CD4-positive, alpha-beta T cell (primary cell): ENCODE measurements around the gene PLAC1. TPM values are rescaled to one million over a fixed set of nuclear protein-coding genes. Genes with fewer than 3 reads are reported as not detected.

Experiments used
- ATAC-seq: fragments of 200-7000 bp; cut with Tn5 transposase; one replicate; pipeline ENCODE4 v1.10.0; 2022; ENCODE audit warnings: mild to moderate bottlenecking; ENCODE audit not compliant: poor library complexity
- CTCF ChIA-PET: fragments of 350-600 bp; sonication (Branson Sonifier 250); formaldehyde crosslinking; loops from one replicate; lab custom pipeline; 2021; ENCODE audit warnings: antibody characterized with exemption, inconsistent platforms; lab: Charles Lee
- POLR2A ChIA-PET: fragments of 350-600 bp; sonication (Branson Sonifier 250); formaldehyde crosslinking; loops from one replicate; lab custom pipeline; 2021; ENCODE audit warnings: antibody characterized with exemption, inconsistent platforms; lab: Charles Lee
- DNase-seq, 14 experiments: peaks; one replicate each; pipeline ENCODE4 v3.0.0-alpha.2; 2013 to 2020; ENCODE audit warnings: mixed read lengths in 2 of 14
- H3K27ac ChIP-seq, 2 donors: one replicate each; pipeline versions ENCODE4 v1.5.1 to v1.7.0; 2013; ENCODE audit warnings: low read length in 2 of 2, low read depth in 1 of 2, mild to moderate bottlenecking in 1 of 2
- H3K27me3 ChIP-seq, 2 experiments: 1 replicate in 1 of 2; 2 replicates in 1 of 2; pipeline versions ENCODE4 v1.6.1 to v1.7.0; 2013; ENCODE audit warnings: low read length in 2 of 2, control low read depth in 1 of 2, mild to moderate bottlenecking in 1 of 2, moderate library complexity in 1 of 2; ENCODE audit not compliant: insufficient read depth in 2 of 2, control insufficient read depth in 1 of 2
- H3K36me3 ChIP-seq: one replicate; pipeline ENCODE4 v1.6.1; 2013; ENCODE audit warnings: low read length, control low read depth; ENCODE audit not compliant: insufficient read depth
- H3K4me1 ChIP-seq: one replicate; pipeline ENCODE4 v1.6.1; 2013; ENCODE audit warnings: low read length, control low read depth; ENCODE audit not compliant: insufficient read depth
- H3K4me3 ChIP-seq: one replicate; pipeline ENCODE4 v1.5.1; 2013; ENCODE audit warnings: mild to moderate bottlenecking, low read length, moderate library complexity
- H3K9me3 ChIP-seq, 2 experiments: 1 replicate in 1 of 2; 2 replicates in 1 of 2; pipeline versions ENCODE4 v1.6.1 to v1.7.0; 2013; ENCODE audit warnings: low read length in 2 of 2, mild to moderate bottlenecking in 2 of 2, control low read depth in 1 of 2, moderate library complexity in 1 of 2; ENCODE audit not compliant: control insufficient read depth in 1 of 2, insufficient read depth in 1 of 2
- H3K27ac Mint-ChIP-seq: one replicate; pipeline ENCODE4 v1.8.0; 2020; ENCODE audit warnings: mixed read lengths
- H3K27me3 Mint-ChIP-seq: one replicate; pipeline ENCODE4 v1.8.0; 2021; ENCODE audit warnings: mixed read lengths
- H3K36me3 Mint-ChIP-seq: one replicate; pipeline ENCODE4 v1.8.0; 2021; ENCODE audit warnings: low read depth, mixed read lengths
- H3K4me1 Mint-ChIP-seq: one replicate; pipeline ENCODE4 v1.8.0; 2021; ENCODE audit warnings: low read depth, mixed read lengths
- H3K4me3 Mint-ChIP-seq: one replicate; pipeline ENCODE4 v1.8.0; 2020; ENCODE audit warnings: mild to moderate bottlenecking, mixed read lengths
- H3K9me3 Mint-ChIP-seq: one replicate; pipeline ENCODE4 v1.8.0; 2020; ENCODE audit warnings: mixed read lengths
- CTCF ChIP-seq: fragments of 200-600 bp; IDR thresholded peaks from one replicate; pipeline ENCODE4 v1.8.0; 2022; ENCODE audit warnings: antibody characterized with exemption, mild to moderate bottlenecking
- intact Hi-C, 2 experiments: fragments of 100-400 bp; cut with DNase I in 1 of 2; cut with micrococcal nuclease in 1 of 2; formaldehyde crosslinking; loops; one replicate each; pipeline versions ENCODE4 v1.15.1 to v1.9.0; 2023 to 2025; cut with DNase I, micrococcal nuclease
- total RNA-seq, 174 experiments: library from RNA in 2 of 174; stranded (reverse) in 2 of 174; gene quantifications; one replicate each; pipeline ENCODE4 v1.2.3 and lab custom pipeline; 2021 to 2026

PLAC1 gene
- total RNA-seq, 2 experiments from 2014 or later, result not detected

- Mint-ChIP-seq H3K27ac (no peak overlapping the region), H3K9me3 (no peaks in the 10 kb centered on the region), H3K4me1 (no peaks in the 10 kb centered on the region), H3K4me3 (no peak overlapping the region), H3K27me3 (peaks cover 3% of the 10 kb centered on the region), H3K36me3 (no peaks in the 10 kb centered on the region)
- TF ChIP-seq CTCF, result no peak
- CTCF ChIA-PET, result no interaction called here
- H3K36me3 ChIP-seq, result no peaks in the 10 kb centered on the region
- ATAC-seq (no peak), DNase-seq (no peak)
- H3K9me3 ChIP-seq, result no peaks in the 10 kb centered on the region
- intact Hi-C loops, result no loop called here
- no peak overlapping the region for H3K27ac ChIP-seq
- H3K27me3 ChIP-seq, result peaks cover 0 to 3% of the 10 kb centered on the region in 2 experiments
- H3K4me1 ChIP-seq, result no peaks in the 10 kb centered on the region
- POLR2A ChIA-PET, result no interaction called here
- H3K4me3 ChIP-seq, result no peak overlapping the region
Observed at GRCh38 chrX:134661295-134661694, 3.0 kb upstream of the PLAC1 start.

- no peak for ATAC-seq
- no peaks in the 10 kb centered on the region for H3K36me3 Mint-ChIP-seq
- no peaks in the 10 kb centered on the region for H3K36me3 ChIP-seq
- H3K4me3 Mint-ChIP-seq, result no peak overlapping the region
- H3K9me3 Mint-ChIP-seq, result no peaks in the 10 kb centered on the region
- no peak for TF ChIP-seq CTCF
- ChIA-PET CTCF (no interaction called here), POLR2A (no interaction called here)
- H3K4me1 Mint-ChIP-seq, result no peaks in the 10 kb centered on the region
- H3K27me3 Mint-ChIP-seq, result peaks cover 3% of the 10 kb centered on the region
- H3K27me3 ChIP-seq, result peaks cover 0 to 3% of the 10 kb centered on the region in 2 experiments
- no peaks in the 10 kb centered on the region for H3K4me1 ChIP-seq
- intact Hi-C loops, result no loop called here
- DNase-seq, result no peak
- H3K9me3 ChIP-seq, result no peaks in the 10 kb centered on the region
- H3K4me3 ChIP-seq, result no peak overlapping the region
- H3K27ac ChIP-seq, result no peak overlapping the region
- H3K27ac Mint-ChIP-seq, result no peak overlapping the region
Observed at GRCh38 chrX:134660627-134661026, 2.4 kb upstream of the PLAC1 start.

- Mint-ChIP-seq H3K27me3 (peaks cover 3% of the 10 kb centered on the region), H3K4me3 (no peak overlapping the region), H3K27ac (no peak overlapping the region), H3K36me3 (no peaks in the 10 kb centered on the region), H3K9me3 (no peaks in the 10 kb centered on the region), H3K4me1 (no peaks in the 10 kb centered on the region)
- Histone ChIP-seq H3K9me3 (no peaks in the 10 kb centered on the region), H3K4me1 (no peaks in the 10 kb centered on the region), H3K27ac (no peak overlapping the region), H3K27me3 (peaks cover 0 to 3% of the 10 kb centered on the region in 2 experiments), H3K4me3 (no peak overlapping the region), H3K36me3 (no peaks in the 10 kb centered on the region)
- POLR2A ChIA-PET, result no interaction called here
- TF ChIP-seq CTCF, result no peak
- CTCF ChIA-PET, result no interaction called here
- ATAC-seq (no peak), DNase-seq (no peak)
- intact Hi-C loops, result no loop called here
Observed at GRCh38 chrX:134659761-134660160, 1.5 kb upstream of the PLAC1 start.
